Smooth muscle cell (in vitro differentiated cells): Measurements from ENCODE around the gene FLOT2. TPM values are rescaled to one million over a fixed set of nuclear protein-coding genes. Genes with fewer than 3 reads are reported as not detected.

Experiments used
- DNase-seq: peaks from one replicate; lab custom pipeline; 2025; ENCODE audit not compliant: unreplicated experiment; lab: John Stamatoyannopoulos, UW
- H2AFZ ChIP-seq: fragments of 200-600 bp; sonication (generic); 2 replicates; pipeline ENCODE4 v1.6.0; 2016; ENCODE audit warnings: antibody characterized with exemption, low read depth, mild to moderate bottlenecking
- H3F3A ChIP-seq: fragments of 200-600 bp; sonication (generic); 2 replicates; pipeline ENCODE4 v1.6.0; 2017; ENCODE audit warnings: antibody characterized with exemption, low read depth
- H3K27ac ChIP-seq: fragments of 200-600 bp; sonication (generic); 2 replicates; pipeline ENCODE4 v1.5.1; 2016; ENCODE audit warnings: low read depth, mild to moderate bottlenecking
- H3K27me3 ChIP-seq: fragments of 200-600 bp; sonication (generic); 2 replicates; pipeline ENCODE4 v1.6.1; 2016; ENCODE audit warnings: low read depth, mild to moderate bottlenecking
- H3K36me3 ChIP-seq: fragments of 200-600 bp; sonication (generic); 2 replicates; pipeline ENCODE4 v1.5.1; 2016; ENCODE audit warnings: low read depth
- H3K4me1 ChIP-seq: fragments of 200-600 bp; sonication (generic); 2 replicates; pipeline ENCODE4 v1.5.1; 2016; ENCODE audit warnings: low read depth
- H3K4me2 ChIP-seq: fragments of 200-600 bp; sonication (generic); 2 replicates; pipeline ENCODE4 v1.6.0; 2016; ENCODE audit warnings: mild to moderate bottlenecking
- H3K4me3 ChIP-seq: fragments of 200-600 bp; sonication (generic); 2 replicates; pipeline ENCODE4 v1.5.1; 2016; ENCODE audit warnings: mild to moderate bottlenecking
- H3K79me2 ChIP-seq: fragments of 200-600 bp; sonication (generic); 2 replicates; pipeline ENCODE4 v1.6.0; 2016; ENCODE audit warnings: low read depth, mild to moderate bottlenecking
- H3K9ac ChIP-seq: fragments of 200-600 bp; sonication (generic); 2 replicates; pipeline ENCODE4 v1.6.0; 2016; ENCODE audit warnings: low read depth
- H3K9me3 ChIP-seq: fragments of 200-600 bp; sonication (generic); replicated peaks from 2 replicates; pipeline ENCODE4 v1.5.1; 2016; ENCODE audit warnings: low read depth
- H4K20me1 ChIP-seq: fragments of 200-600 bp; sonication (generic); 2 replicates; pipeline ENCODE4 v1.6.0; 2016; ENCODE audit warnings: low read depth
- CTCF ChIP-seq: fragments of 200-600 bp; sonication (generic); IDR thresholded peaks from 2 replicates; pipeline ENCODE4 v1.5.1; 2017; ENCODE audit warnings: borderline replicate concordance, mild to moderate bottlenecking, antibody characterized with exemption; ENCODE audit not compliant: insufficient read depth, poor library complexity, severe bottlenecking
- WGBS: methylation state at CpG from one replicate; pipeline ENCODE4 v1.1.7; 2016; ENCODE audit warnings: low lambda C conversion rate; 5-methylcytosine and 5-hydroxymethylcytosine counted together
- polyA plus RNA-seq: library from polyadenylated mRNA; unstranded; fragments of >200 nt; fragmentation: Nextera tagmentation; extraction: Ambion mirVana; gene quantifications from 2 replicates; pipeline ENCODE4 v1.2.1, GENCODE V29; 2016
- total RNA-seq: library from RNA; depleted of rRNA; stranded (reverse); fragments of >200 nt; gene quantifications from 2 replicates; pipeline ENCODE4 v1.2.3, GENCODE V29; 2014

Gene FLOT2
- total and polyA plus RNA-seq, 2 experiments from 2014 or later, result 18.1 to 40.1 TPM

- Histone ChIP-seq H3K79me2 (no peaks in the 10 kb centered on the region), H3K9ac (no peak overlapping the region), H3K27me3 (no peaks in the 10 kb centered on the region), H4K20me1 (peaks cover 81% of the 10 kb centered on the region), H2AFZ (no peak overlapping the region), H3K4me2 (no peak overlapping the region), H3F3A (peaks cover 33% of the 10 kb centered on the region), H3K36me3 (peaks cover 9% of the 10 kb centered on the region), H3K27ac (no peak overlapping the region), H3K4me1 (peaks cover 3% of the 10 kb centered on the region), H3K9me3 (no peaks in the 10 kb centered on the region), H3K4me3 (no peak overlapping the region)
- TF ChIP-seq CTCF, result no peak
- 92% methylated on average over 1 of the region's 1 CpG for WGBS
- DNase-seq, result no peak
Measured at GRCh38 chr17:28910534-28910933, 13.0 kb upstream of the FLOT2 start.

GRCh38 chr17:28908640-28909167, 11.2 kb upstream of the FLOT2 start:
- Histone ChIP-seq H3K36me3 (no peaks in the 10 kb centered on the region), H3K4me1 (peaks cover 3% of the 10 kb centered on the region), H3F3A (peaks cover 39% of the 10 kb centered on the region), H3K27me3 (no peaks in the 10 kb centered on the region), H3K4me2 (no peak overlapping the region), H3K9ac (no peak overlapping the region), H3K79me2 (no peaks in the 10 kb centered on the region), H2AFZ (no peak overlapping the region), H3K27ac (peak overlapping the region; percentile 58), H3K4me3 (no peak overlapping the region), H4K20me1 (peaks cover 66% of the 10 kb centered on the region), H3K9me3 (no peaks in the 10 kb centered on the region)
- 47% methylated on average over 6 of the region's 6 CpGs for WGBS
- no peak for DNase-seq
- TF ChIP-seq CTCF, result no peak

GRCh38 chr17:28907709-28908475, 10.4 kb upstream of the FLOT2 start:
- 90% methylated on average over 3 of the region's 3 CpGs for WGBS
- H3F3A ChIP-seq, result peaks cover 46% of the 10 kb centered on the region
- no peaks in the 10 kb centered on the region for H3K36me3 ChIP-seq
- H2AFZ ChIP-seq, result no peak overlapping the region
- no peak overlapping the region for H3K4me2 ChIP-seq
- H3K9ac ChIP-seq, result no peak overlapping the region
- no peak overlapping the region for H3K4me3 ChIP-seq
- peaks cover 3% of the 10 kb centered on the region for H3K4me1 ChIP-seq
- H4K20me1 ChIP-seq, result peaks cover 64% of the 10 kb centered on the region
- no peaks in the 10 kb centered on the region for H3K27me3 ChIP-seq
- no peak for TF ChIP-seq CTCF
- H3K27ac ChIP-seq, result peak overlapping the region; percentile 58
- DNase-seq, result no peak
- H3K9me3 ChIP-seq, result no peaks in the 10 kb centered on the region
- H3K79me2 ChIP-seq, result no peaks in the 10 kb centered on the region
